Uterus (tissue), 4 donors: ENCODE results near the gene PIGH. TPM values are rescaled to one million over a fixed set of nuclear protein-coding genes. Genes with fewer than 3 reads are reported as not detected.

Experiments used
- DNase-seq, 2 donors: peaks; one replicate each; pipeline ENCODE4 v3.0.0-alpha.2; 2019 to 2020
- H3K27ac ChIP-seq, 2 donors: fragments of 200-600 bp; sonication (generic); 1 replicate in 1 of 2; 2 replicates in 1 of 2; pipeline ENCODE4 v1.5.1; 2016 to 2018
- H3K27me3 ChIP-seq, 2 donors: fragments of 200-600 bp; sonication (generic); one replicate each; pipeline ENCODE4 v1.5.1; 2018 to 2019; ENCODE audit warnings: control low read depth in 1 of 2
- H3K36me3 ChIP-seq, 2 donors: fragments of 200-600 bp; sonication (generic); one replicate each; pipeline ENCODE4 v1.5.1; 2019; ENCODE audit warnings: control low read depth in 1 of 2
- H3K4me1 ChIP-seq, 2 donors: fragments of 200-600 bp; sonication (generic); one replicate each; pipeline ENCODE4 v1.5.1; 2018 to 2019; ENCODE audit warnings: control low read depth in 1 of 2
- H3K4me3 ChIP-seq, 2 donors: fragments of 200-600 bp; sonication (generic); 1 replicate in 1 of 2; 2 replicates in 1 of 2; pipeline ENCODE4 v1.5.1; 2018 to 2019; ENCODE audit warnings: mild to moderate bottlenecking in 1 of 2
- H3K9me3 ChIP-seq, 2 donors: fragments of 200-600 bp; sonication (generic); one replicate each; pipeline ENCODE4 v1.5.1; 2019; ENCODE audit warnings: control low read depth in 1 of 2
- CTCF ChIP-seq, 4 experiments: fragments of 200-600 bp in 2 of 4; fragments of 450-650 bp in 2 of 4; sonication (generic) in 2 of 4; IDR thresholded peaks; one replicate each; pipeline ENCODE4 v1.5.1; 2016 to 2019; ENCODE audit warnings: antibody characterized with exemption in 4 of 4, mild to moderate bottlenecking in 2 of 4, moderate library complexity in 1 of 4
- POLR2A ChIP-seq, 2 donors: fragments of 450-650 bp; IDR thresholded peaks; one replicate each; pipeline ENCODE4 v1.6.1; 2016; ENCODE audit warnings: antibody characterized with exemption in 2 of 2, mild to moderate bottlenecking in 1 of 2, moderate library complexity in 1 of 2
- intact Hi-C: fragments of 100-400 bp; cut with DNase I; formaldehyde crosslinking; loops from one replicate; pipeline ENCODE4 v1.15.1; 2023; ENCODE audit warnings: low total_unique reads
- total RNA-seq, 4 donors: library from RNA; depleted of rRNA in 3 of 4; stranded (reverse); fragments of >200 nt in 3 of 4; gene quantifications; one replicate each; pipeline versions ENCODE4 v1.1.0 to v1.2.4, GENCODE V29; 2014 to 2023
- donor health status: DM: yes; HTN: yes; CAD: no.

Gene PIGH
- total RNA-seq, 4 donors from 2014 or later = 12.8 to 27.1 (median 14.0) TPM

- TF ChIP-seq CTCF (IDR thresholded peaks at IDR 0.05) = no peak
- TF ChIP-seq POLR2A (IDR thresholded peaks at IDR 0.05) = no peak
- intact Hi-C loops = no loop called here
- H3K4me1 ChIP-seq = no peaks in the 10 kb centered on the region
- H3K36me3 ChIP-seq = no peaks in the 10 kb centered on the region
- no peak overlapping the region for H3K4me3 ChIP-seq
- no peaks in the 10 kb centered on the region for H3K9me3 ChIP-seq
- H3K27ac ChIP-seq = no peak overlapping the region
- H3K27me3 ChIP-seq = no peaks in the 10 kb centered on the region
- DNase-seq = no peak
Measured at GRCh38 chr14:67572608-67573007, 27.5 kb downstream of the PIGH start.

- DNase-seq = no peak
- H3K36me3 ChIP-seq = no peaks in the 10 kb centered on the region
- TF ChIP-seq POLR2A (IDR thresholded peaks at IDR 0.05) (no peak), CTCF (IDR thresholded peaks at IDR 0.05) (no peak)
- H3K4me3 ChIP-seq = no peak overlapping the region
- H3K9me3 ChIP-seq = no peaks in the 10 kb centered on the region
- no peaks in the 10 kb centered on the region for H3K4me1 ChIP-seq
- no peak overlapping the region for H3K27ac ChIP-seq
- intact Hi-C loops = no loop called here
- H3K27me3 ChIP-seq = no peaks in the 10 kb centered on the region
Measured at GRCh38 chr14:67571991-67572323, 28.1 kb downstream of the PIGH start.

GRCh38 chr14:67571275-67571990, 28.6 kb downstream of the PIGH start:
- H3K4me1 ChIP-seq = no peaks in the 10 kb centered on the region
- H3K27ac ChIP-seq = no peak overlapping the region
- intact Hi-C loops = no loop called here
- H3K36me3 ChIP-seq = no peaks in the 10 kb centered on the region
- DNase-seq = peak; percentile 43 to 51
- no peaks in the 10 kb centered on the region for H3K9me3 ChIP-seq
- TF ChIP-seq CTCF (IDR thresholded peaks at IDR 0.05) (peak; percentile 57 to 74 (median 66)), POLR2A (IDR thresholded peaks at IDR 0.05) (no peak)
- H3K27me3 ChIP-seq = no peaks in the 10 kb centered on the region
- H3K4me3 ChIP-seq = no peak overlapping the region

DNA sequence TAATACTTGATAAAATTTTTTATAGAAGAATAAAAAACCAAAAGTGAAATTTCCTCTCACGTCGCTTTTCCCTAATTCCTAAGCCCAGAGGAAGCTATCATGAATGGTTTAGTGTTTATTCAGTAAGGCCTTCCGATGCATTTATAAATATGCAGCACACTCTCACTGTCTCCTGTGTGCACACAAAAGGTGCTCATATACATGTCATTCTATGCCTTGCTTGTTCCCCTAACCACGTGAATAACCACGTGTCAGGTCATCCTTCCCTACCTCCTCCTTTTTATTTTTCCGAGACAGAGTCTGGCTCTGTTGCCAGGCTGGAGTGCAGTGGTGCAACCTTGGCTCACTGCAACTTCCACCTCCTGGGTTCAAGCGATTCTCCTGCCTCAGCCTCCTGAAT, 29.6 kb downstream of the PIGH start:
- TF ChIP-seq CTCF (IDR thresholded peaks at IDR 0.05) (no peak), POLR2A (IDR thresholded peaks at IDR 0.05) (no peak)
- intact Hi-C loops = no loop called here
- no peak overlapping the region for H3K4me3 ChIP-seq

DNA sequence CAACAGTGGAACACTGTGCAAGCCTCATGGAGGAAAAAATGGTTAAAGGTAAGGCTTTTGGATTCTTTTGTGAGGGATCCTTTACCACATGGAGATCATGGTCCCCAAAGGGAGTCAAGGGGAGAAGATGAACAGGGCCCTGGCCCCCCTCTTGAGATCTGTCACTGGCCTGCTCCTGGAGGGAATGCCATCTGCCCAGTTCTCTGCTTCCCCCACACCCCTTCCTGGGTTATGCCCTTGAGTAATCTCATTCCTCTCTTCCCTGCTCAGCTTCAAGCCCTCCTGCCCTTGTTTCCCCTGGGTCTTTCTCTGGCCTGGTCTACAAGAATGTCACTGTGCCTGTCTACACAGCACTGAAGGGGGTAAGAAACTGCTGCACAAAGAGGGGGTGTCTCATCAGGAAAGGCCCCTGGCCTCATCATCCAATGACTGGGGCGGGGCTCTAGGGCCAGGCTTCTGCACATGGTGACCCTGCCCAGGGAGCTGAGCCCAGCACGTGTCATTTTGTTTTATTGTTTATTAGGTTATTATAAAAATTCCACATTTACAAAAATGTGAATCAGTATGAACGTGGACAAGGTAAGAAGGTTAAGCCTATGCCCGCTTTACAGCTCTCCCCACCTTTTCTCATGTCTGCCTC, 30.3 kb downstream of the PIGH start:
- intact Hi-C loops = no loop called here
- Histone ChIP-seq H3K4me3 (no peak overlapping the region), H3K4me1 (no peaks in the 10 kb centered on the region), H3K9me3 (no peaks in the 10 kb centered on the region), H3K36me3 (no peaks in the 10 kb centered on the region), H3K27me3 (no peaks in the 10 kb centered on the region), H3K27ac (no peak overlapping the region)
- DNase-seq = no peak
- TF ChIP-seq CTCF (IDR thresholded peaks at IDR 0.05) (no peak), POLR2A (IDR thresholded peaks at IDR 0.05) (no peak)

More for the DNA sequence above, 29.6 kb downstream of the PIGH start:
- Histone ChIP-seq H3K27me3 (no peaks in the 10 kb centered on the region), H3K9me3 (no peaks in the 10 kb centered on the region), H3K27ac (no peak overlapping the region), H3K4me1 (no peaks in the 10 kb centered on the region), H3K36me3 (no peaks in the 10 kb centered on the region)
- no peak for DNase-seq
